GM18499 (cell line): ENCODE results near the gene AKAP5.

Source experiments
- ATAC-seq: cut with Tn5 transposase; IDR thresholded peaks from one replicate; pipeline ENCODE4 v1.9.1; 2021; ENCODE audit warnings: moderate number of reproducible peaks; ENCODE audit not compliant: insufficient read depth, unreplicated experiment

AKAP5 gene

GRCh38 chr14:64522591-64523355 is 57.5 kb downstream of the AKAP5 start:
- ATAC-seq = no peak
